ENCODE measurements around the gene ERAP2.

GRCh38 chr5:96844481-96844990 lies 31.8 kb upstream of the ERAP2 start:
- TF ChIP-seq CTCF (IDR thresholded peaks at IDR 0.05) (no peak), POLR2A (IDR thresholded peaks at IDR 0.05) (no peak), POLR2AphosphoS5 (IDR thresholded peaks at IDR 0.05) (no peak)
